ENCODE results near the gene CTPS2.

GRCh38 chrX:16547644-16548043 lies 164.8 kb downstream of the CTPS2 start:
- no peak for TF ChIP-seq CTCF (IDR thresholded peaks at IDR 0.05; ENCODE audit: low read depth, low read length)
- TF ChIP-seq, protein P1, sequence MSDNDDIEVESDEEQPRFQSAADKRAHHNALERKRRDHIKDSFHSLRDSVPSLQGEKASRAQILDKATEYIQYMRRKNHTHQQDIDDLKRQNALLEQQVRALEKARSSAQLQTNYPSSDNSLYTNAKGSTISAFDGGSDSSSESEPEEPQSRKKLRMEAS (IDR thresholded peaks at IDR 0.05; ENCODE audit: low read depth, low read length) = no peak
- TF ChIP-seq POLR2A (IDR thresholded peaks at IDR 0.05; ENCODE audit: extremely low read depth, insufficient read length) = no peak
- TF ChIP-seq MYC (IDR thresholded peaks at IDR 0.05; ENCODE audit: low read depth, low read length) = no peak
